Measurements from ENCODE around the gene ZBP1. TPM values are rescaled to one million over a fixed set of nuclear protein-coding genes. Genes with fewer than 3 reads are reported as not detected.
A peak's percentile ranks its signal among the peaks of the same experiment; 100 is the strongest.

The ZBP1 gene
- total RNA-seq, 3 donors from 2014 or later (not counting 1 experiment from before 2014, with no cell fraction given) = 95.4 to 99.7 (median 97.8) TPM

DNA sequence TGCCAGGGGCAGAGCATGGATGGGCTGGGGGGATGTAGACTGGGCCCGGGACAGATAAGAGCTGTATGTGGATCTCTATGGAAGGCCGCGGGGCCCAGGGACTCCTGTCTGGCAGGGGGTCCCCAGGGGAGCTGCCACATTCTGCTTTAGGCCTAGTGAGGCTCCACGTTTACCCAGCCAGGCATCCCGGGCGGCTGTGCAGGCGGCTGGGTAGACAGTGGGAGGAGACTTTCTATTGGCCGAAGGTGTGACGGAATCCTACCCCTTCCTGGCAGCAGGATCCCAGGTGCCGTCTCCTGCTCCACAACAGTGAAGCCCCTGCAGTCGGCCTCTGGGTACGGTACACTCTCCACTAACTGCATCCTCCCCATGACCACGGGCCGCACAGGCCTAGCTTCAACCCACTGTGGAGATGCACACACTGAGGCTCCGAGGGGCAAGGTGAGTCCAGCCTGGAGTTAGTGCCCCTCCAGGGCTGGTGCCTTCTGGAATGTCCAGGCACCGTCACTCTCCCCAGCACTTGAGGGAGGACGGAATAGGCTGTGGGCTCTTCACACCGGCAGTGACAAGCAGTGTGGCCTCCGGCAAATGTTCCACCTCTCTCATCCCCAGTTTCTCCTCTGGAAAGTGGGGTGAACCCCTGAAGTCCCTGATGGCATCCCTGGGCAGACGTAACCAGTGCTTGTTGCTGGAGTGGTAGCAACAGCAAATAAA, 36.8 kb upstream of the ZBP1 start:
- DNase-seq (peak in 1 of 2 donors; percentile 13), ATAC-seq (no peak)
- Mint-ChIP-seq H3K4me3 (no peak overlapping the region), H3K27me3 (ENCODE audit: low read depth in 2 of 2) (peaks cover 0 to 8% of the 10 kb centered on the region in 2 donors), H3K36me3 (no peaks in the 10 kb centered on the region), H3K27ac (no peak overlapping the region), H3K4me1 (peaks cover 15% of the 10 kb centered on the region in 2 donors), H3K9me3 (no peaks in the 10 kb centered on the region)
- intact Hi-C loops (cut with micrococcal nuclease) = loop anchor here (10.0 kb wide), 1 partner anchor 518 kb away; no protein-coding TSS in a partner anchor
- H3K27me3 ChIP-seq (ENCODE audit: control insufficient read depth, insufficient read depth, low read length) = no peaks in the 10 kb centered on the region
- WGBS (ENCODE audit: insufficient coverage) = 94% methylated on average over 20 of the region's 20 CpGs
- TF ChIP-seq CTCF (IDR thresholded peaks at IDR 0.05) = no peak
- H3K4me3 ChIP-seq (ENCODE audit: low read length) = no peak overlapping the region
- H3K27ac ChIP-seq (ENCODE audit: low read length) = no peak overlapping the region
- no peaks in the 10 kb centered on the region for H3K9me3 ChIP-seq (ENCODE audit: control insufficient read depth, insufficient read depth, low read length)
- peaks cover 25% of the 10 kb centered on the region for H3K4me1 ChIP-seq (ENCODE audit: control insufficient read depth, insufficient read depth, low read length)
- H3K36me3 ChIP-seq (ENCODE audit: control insufficient read depth, insufficient read depth, low read length) = no peaks in the 10 kb centered on the region

- Histone ChIP-seq H3K4me3 (ENCODE audit: low read length) (no peak overlapping the region), H3K27ac (ENCODE audit: low read length) (no peak overlapping the region), H3K4me1 (ENCODE audit: control insufficient read depth, insufficient read depth, low read length) (peaks cover 25% of the 10 kb centered on the region), H3K36me3 (ENCODE audit: control insufficient read depth, insufficient read depth, low read length) (no peaks in the 10 kb centered on the region), H3K9me3 (ENCODE audit: control insufficient read depth, insufficient read depth, low read length) (no peaks in the 10 kb centered on the region), H3K27me3 (ENCODE audit: control insufficient read depth, insufficient read depth, low read length) (no peaks in the 10 kb centered on the region)
- H3K27me3 Mint-ChIP-seq (ENCODE audit: low read depth in 2 of 2) = peaks cover 0 to 8% of the 10 kb centered on the region in 2 donors
- peaks cover 15% of the 10 kb centered on the region in 2 donors for H3K4me1 Mint-ChIP-seq
- WGBS (ENCODE audit: insufficient coverage) = 91% methylated on average over 15 of the region's 15 CpGs
- DNase-seq = peak in 1 of 2 donors; percentile 11
- no peaks in the 10 kb centered on the region for H3K9me3 Mint-ChIP-seq
- no peak for ATAC-seq
- no peaks in the 10 kb centered on the region for H3K36me3 Mint-ChIP-seq
- no peak overlapping the region for H3K27ac Mint-ChIP-seq
- intact Hi-C loops (cut with micrococcal nuclease) = loop anchor here (10.0 kb wide), 1 partner anchor 518 kb away; no protein-coding TSS in a partner anchor
- TF ChIP-seq CTCF (IDR thresholded peaks at IDR 0.05) = no peak
- H3K4me3 Mint-ChIP-seq = no peak overlapping the region
Observed at GRCh38 chr20:57656252-57656820, 36.1 kb upstream of the ZBP1 start.

GRCh38 chr20:57655809-57656155, 35.6 kb upstream of the ZBP1 start:
- Mint-ChIP-seq H3K4me3 (no peak overlapping the region), H3K36me3 (no peaks in the 10 kb centered on the region), H3K27me3 (ENCODE audit: low read depth in 2 of 2) (peaks cover 2 to 7% of the 10 kb centered on the region in 2 donors), H3K27ac (no peak overlapping the region), H3K4me1 (peaks cover 15% of the 10 kb centered on the region in 2 donors), H3K9me3 (no peaks in the 10 kb centered on the region)
- Histone ChIP-seq H3K9me3 (ENCODE audit: control insufficient read depth, insufficient read depth, low read length) (no peaks in the 10 kb centered on the region), H3K27me3 (ENCODE audit: control insufficient read depth, insufficient read depth, low read length) (no peaks in the 10 kb centered on the region), H3K4me3 (ENCODE audit: low read length) (no peak overlapping the region), H3K27ac (ENCODE audit: low read length) (no peak overlapping the region), H3K4me1 (ENCODE audit: control insufficient read depth, insufficient read depth, low read length) (peaks cover 25% of the 10 kb centered on the region), H3K36me3 (ENCODE audit: control insufficient read depth, insufficient read depth, low read length) (no peaks in the 10 kb centered on the region)
- ATAC-seq (no peak), DNase-seq (no peak)
- 93% methylated on average over 11 of the region's 11 CpGs for WGBS (ENCODE audit: insufficient coverage)
- no peak for TF ChIP-seq CTCF (IDR thresholded peaks at IDR 0.05)
- intact Hi-C loops (cut with micrococcal nuclease) = loop anchor here (10.0 kb wide), 1 partner anchor 519 kb away; no protein-coding TSS in a partner anchor
